ENCODE results near the gene LCP1.

Gene LCP1

GRCh38 chr13:46127358-46128023 is 54.5 kb downstream of the LCP1 start:
- DNase-seq (ENCODE audit: low read depth in 2 of 2): no peak

DNA sequence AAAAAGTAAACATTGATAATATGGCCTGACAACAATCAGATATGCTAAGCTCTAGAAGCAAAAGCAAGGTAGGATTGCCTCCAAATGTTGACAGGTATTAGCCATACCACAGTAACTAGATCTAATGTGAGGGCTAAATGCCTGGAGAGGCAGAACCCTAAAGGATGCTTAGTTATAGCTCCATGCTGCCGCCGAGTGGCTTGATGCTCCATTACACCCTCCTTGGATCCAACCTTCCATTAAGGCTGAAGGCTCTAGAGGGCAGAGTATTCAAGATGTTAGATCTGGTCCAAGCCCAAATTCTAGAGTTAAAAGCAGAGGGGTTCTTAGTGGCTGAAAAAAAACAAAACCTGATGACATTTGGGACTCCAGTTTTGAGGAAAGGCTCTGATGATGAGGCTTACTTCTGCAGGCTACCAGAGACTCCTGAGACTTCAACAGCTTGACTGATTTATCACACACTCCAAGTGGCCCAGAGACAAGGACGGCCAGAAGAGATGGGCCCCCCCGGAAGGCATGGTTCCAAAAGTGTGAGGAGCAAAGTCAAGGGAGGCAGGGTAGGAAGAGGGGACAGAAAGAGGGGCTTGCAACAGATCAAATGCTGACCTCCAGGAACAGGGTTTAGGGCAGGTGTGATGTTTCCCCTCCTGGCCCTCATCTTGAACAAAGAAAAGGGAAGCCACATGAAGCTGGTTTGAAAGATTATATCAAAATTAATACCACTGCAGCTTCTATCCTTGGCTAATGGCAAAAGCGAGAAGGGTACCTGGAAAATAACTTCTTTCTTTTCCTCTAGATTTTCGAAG is 55.2 kb downstream of the LCP1 start:
- DNase-seq (ENCODE audit: low read depth in 2 of 2): peak; percentile 48 to 52

DNA sequence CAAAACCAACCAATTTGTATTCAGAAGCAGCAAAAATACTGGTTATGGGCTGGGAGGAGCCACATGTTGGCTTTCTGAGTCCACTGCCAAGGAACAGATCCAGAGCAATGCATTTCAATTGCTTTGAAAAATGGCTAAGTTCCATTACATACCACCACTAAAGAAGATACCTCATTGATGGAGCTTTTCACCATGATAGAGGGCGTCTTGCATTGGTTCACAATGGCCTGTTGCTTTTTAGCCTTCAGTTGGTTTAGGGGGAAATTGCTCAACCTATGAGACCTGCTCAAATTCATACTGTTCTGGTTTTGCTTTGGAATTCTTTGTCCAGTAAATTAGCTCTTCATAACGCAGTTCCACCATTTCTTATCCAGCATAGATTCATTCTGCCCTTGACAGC is 55.9 kb downstream of the LCP1 start:
- no peak for DNase-seq (ENCODE audit: low read depth in 2 of 2)

DNA sequence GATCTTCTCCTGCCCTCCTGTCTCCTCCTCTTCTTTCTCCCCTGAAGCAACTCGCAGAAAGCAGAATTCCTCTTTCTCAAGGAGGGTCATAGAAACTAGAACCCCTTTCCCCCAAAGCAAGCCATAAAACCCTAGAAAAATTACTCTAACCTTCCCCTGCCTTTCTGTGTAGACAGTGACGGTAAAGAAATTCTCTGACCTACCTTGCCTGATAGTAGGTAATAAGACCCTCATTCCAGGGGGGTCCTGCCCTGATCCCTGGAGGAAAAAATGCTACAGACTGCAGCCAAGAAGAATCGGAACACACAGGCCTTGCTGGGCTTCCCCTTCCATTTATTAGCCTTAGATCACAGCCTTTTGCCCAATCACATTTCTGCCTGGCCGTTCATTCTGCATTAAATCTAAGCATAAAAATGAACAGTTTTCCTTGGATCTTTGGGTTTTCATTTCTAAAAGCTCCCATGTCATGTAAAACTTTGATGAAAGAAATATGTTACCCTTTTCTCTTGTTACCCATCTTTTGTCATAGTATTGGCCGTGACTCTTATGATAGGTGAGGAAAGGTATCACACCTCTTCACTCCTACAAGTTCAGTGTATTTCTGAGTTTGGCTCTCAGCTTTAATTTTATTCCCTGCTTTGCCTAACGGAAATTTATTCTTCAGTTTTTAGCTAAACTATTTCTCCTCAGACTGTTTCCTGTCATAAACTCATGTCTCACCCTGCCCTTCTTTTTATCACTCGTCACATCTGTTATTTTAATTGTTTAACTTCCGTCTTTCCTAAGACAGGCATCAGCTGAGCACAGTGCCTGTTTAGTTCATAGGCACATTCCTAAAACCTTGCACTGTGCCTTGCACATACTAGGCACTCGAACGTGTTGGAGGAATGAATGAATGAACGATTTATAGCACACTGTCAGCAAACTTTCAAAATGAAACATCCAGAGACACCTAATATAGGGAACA is 56.7 kb downstream of the LCP1 start:
- no peak for DNase-seq (ENCODE audit: low read depth in 2 of 2)

- DNase-seq (ENCODE audit: low read depth in 2 of 2): no peak
These were observed 57.4 kb downstream of the LCP1 start for GRCh38 chr13:46124531-46124966.

- no peak for DNase-seq (ENCODE audit: low read depth in 2 of 2)
These were observed 59.7 kb downstream of the LCP1 start for GRCh38 chr13:46122304-46122703.

- DNase-seq (ENCODE audit: low read depth in 2 of 2): no peak
These were observed 60.3 kb downstream of the LCP1 start for GRCh38 chr13:46121597-46122163.

DNA sequence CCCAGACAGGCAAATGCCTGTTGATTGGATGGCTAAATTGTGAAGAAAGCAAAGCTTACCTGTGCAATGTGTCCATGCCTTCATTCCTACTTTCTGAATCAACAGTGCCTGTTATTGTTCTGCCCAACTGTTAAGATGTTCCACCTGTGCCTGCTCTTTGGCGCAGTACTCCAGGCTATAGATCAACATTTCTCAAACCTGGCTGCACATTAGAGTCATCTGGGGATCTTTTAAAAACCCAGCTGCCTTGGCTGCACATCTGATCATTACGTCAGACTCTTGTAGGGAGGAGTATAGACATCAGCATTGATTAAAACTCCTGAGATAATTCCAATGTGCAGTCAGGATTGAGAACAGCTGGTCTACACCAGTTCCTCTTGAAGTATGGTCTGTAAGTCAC is 60.9 kb downstream of the LCP1 start:
- no peak for DNase-seq (ENCODE audit: low read depth in 2 of 2)

DNA sequence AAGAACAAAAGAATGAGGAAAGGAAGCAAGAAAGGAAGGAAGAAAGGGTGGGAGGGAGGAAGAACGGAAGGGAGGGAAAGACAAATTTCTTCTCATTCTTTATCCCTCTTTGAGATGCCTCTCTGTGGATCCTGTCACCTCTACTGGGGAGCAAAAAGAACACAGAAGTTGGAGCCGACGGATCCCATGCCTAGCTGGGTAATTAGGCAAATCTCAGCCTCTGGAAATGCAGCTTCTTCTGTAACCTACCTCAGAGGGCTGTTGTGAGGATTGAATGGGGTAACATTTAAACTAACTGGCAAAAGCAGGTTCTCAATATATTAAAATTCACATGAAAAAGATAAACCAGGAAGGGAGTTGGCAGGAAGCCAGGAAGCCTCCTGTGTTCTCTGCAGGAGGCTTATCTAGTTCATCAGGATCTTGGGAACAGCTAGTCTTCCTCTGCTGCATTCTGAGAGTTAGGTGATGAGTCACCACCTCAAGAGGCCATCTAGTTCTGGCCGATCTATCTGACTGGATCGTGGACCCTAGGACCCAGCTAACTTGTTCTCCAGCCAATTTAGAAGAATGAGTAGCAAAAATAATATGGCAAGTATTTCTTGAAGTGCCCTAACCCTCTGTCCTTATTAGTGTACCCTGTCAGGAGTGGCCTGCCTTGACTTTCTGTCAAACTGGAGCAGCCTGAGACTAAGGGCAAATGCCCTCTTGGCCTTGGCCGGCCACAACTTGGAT is 61.9 kb downstream of the LCP1 start:
- DNase-seq (ENCODE audit: low read depth in 2 of 2): no peak

GRCh38 chr13:46116653-46117502 is 65.1 kb downstream of the LCP1 start:
- DNase-seq (ENCODE audit: low read depth in 2 of 2): no peak

DNA sequence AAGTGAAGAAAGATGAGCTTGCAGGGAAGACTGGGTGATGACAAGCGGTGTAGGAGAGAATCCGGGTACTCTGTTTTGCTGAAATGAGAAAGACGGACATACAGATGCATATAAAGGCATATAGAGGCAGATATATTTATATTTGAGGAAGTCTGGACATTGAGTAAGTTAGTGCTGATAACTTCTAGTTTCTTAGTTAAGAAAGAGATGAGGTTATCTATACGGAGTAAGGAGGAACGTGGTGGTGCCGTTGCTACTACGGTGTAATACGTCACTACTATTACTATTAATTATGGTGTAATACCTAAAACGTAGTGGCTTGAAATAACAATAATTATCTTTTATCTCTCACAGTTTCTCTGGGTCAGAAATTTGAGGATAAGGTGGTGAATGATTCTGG is 67.4 kb downstream of the LCP1 start:
- no peak for DNase-seq (ENCODE audit: low read depth in 2 of 2)

GRCh38 chr13:46113596-46113995 is 68.4 kb downstream of the LCP1 start:
- DNase-seq (ENCODE audit: low read depth in 2 of 2): no peak

- no peak for DNase-seq (ENCODE audit: low read depth in 2 of 2)
These were observed 70.8 kb downstream of the LCP1 start for GRCh38 chr13:46111151-46111550.

DNA sequence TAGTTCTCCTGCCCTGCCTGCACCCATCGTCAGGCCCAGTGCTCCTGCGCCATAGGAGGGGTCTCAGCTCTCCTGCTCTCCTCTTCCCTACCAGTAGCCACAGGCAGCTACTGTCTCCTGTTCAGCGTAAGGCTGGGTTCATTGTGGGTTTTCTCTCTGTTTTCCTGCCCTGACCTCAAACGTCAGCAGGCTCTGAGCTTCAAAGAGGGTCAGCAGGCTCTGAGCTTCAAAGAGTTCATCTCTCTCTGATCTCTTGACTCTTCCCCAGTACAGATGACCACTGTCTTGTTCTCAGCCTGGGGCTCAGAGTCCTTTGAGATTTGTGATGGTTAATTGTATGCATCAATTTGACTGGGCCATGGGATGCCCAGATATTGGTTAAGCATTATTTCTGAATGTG is 72.5 kb downstream of the LCP1 start:
- DNase-seq (ENCODE audit: low read depth in 2 of 2): no peak

DNA sequence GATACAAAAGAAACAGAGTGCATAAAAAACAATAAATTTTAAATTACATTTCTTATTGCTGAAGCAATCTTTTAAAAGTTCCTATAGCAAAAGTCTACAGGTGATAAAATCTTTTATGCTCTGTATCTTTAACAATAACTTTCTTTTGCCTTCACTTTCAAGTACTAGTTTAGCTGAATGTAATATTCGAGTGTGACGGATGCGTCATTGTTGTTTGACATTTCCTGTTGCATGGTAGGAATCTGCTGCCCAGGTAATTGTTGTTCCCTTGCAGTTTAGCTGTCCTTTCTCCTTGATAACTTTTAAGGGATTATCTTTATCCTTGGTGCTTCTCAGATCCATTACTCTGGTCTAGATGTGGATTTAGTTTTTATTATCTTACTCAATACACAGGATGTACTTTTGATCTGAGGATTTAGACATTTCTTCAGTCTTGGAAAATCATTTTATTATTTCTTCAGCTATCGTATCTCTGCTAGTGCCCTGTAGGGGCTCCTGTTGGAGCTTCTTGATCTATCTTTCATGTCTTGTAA is 75.1 kb downstream of the LCP1 start:
- DNase-seq (ENCODE audit: low read depth in 2 of 2): no peak

- DNase-seq (ENCODE audit: low read depth in 2 of 2): no peak
These were observed 77.1 kb downstream of the LCP1 start, which contains the start of gene CPB2 for GRCh38 chr13:46104868-46105267. Gene CPB2, minus strand, starts transcription at chr13:46105033. Its CDS starts 24 bp downstream, at chr13:46105009.

DNA sequence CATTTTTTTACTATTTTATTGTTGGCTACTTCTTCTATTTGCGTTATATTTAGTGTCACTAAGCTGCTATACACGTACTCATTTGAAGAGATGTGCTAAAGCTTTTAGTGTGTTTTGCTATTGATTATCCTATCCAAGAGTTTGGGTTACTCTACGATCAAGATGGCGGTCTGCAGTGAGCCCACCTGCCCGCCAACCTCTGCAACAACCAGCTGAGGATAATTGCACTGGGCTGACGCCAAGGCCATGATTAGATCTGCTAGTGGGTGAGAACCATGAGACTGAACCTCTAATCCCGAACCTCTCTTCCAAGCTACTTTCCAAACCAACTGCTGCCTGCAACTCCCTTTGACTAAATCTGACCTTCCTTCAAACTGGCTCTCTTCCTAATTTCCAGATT is 78.9 kb downstream of the LCP1 start:
- DNase-seq (ENCODE audit: low read depth in 2 of 2): no peak

DNA sequence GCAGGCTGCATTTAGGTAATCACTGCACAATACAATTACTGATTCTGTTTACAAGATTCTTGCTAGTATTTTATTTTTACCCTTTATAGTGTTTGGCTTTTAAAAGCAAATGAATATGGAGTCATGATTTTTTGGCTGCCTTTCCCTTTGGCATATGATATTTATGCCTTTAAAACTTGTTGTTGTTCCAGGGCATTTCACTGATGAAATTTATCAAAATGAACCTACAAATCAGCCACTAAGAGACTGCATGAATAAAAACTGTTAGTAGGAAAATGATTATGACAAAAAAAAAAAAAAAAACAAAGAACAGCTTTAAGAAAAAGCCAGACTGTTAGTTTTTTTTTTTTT is 79.7 kb downstream of the LCP1 start:
- DNase-seq (ENCODE audit: low read depth in 2 of 2): no peak

- no peak for DNase-seq (ENCODE audit: low read depth in 2 of 2)
These were observed 80.3 kb downstream of the LCP1 start for GRCh38 chr13:46101484-46102254.

All from stimulated activated CD4-positive, alpha-beta T cell treated with anti-CD3 and anti-CD28 coated beads, Interleukin-1b, Interleukin-23, amount 100 ng/mL, for 4 hours (primary cell).